Activated CD8-positive, alpha-beta memory T cell treated with anti-CD3 and anti-CD28 coated beads for 36 hours (primary cell): ENCODE data around the gene PTPRM. TPM values are rescaled to one million over a fixed set of nuclear protein-coding genes. Genes with fewer than 3 reads are reported as not detected.
"Not testable (repeated sequence)": the region's sequence is repeated elsewhere in the genome, so short reads cannot be mapped to it uniquely, and the experiment has no call there.

ENCODE experiments used
- CTCF ChIA-PET: fragments of 350-600 bp; sonication (Branson Sonifier 250); formaldehyde crosslinking; loops from one replicate; lab custom pipeline; 2021; ENCODE audit warnings: antibody characterized with exemption; lab: Charles Lee
- POLR2A ChIA-PET: fragments of 350-600 bp; sonication (Branson Sonifier 250); formaldehyde crosslinking; loops from one replicate; lab custom pipeline; 2021; ENCODE audit warnings: antibody characterized with exemption; lab: Charles Lee
- total RNA-seq, 2 experiments: library from RNA; stranded (reverse); gene quantifications; one replicate each; pipeline ENCODE4 v1.2.3, GENCODE V29; 2021

Gene PTPRM
- total RNA-seq, 2 experiments from 2014 or later, result 3.5 to 4.1 TPM

GRCh38 chr18:8045160-8045883 is 478.2 kb downstream of the PTPRM start:
- CTCF ChIA-PET, result no interaction called here
- POLR2A ChIA-PET, result no interaction called here

- POLR2A ChIA-PET, result no interaction called here
- CTCF ChIA-PET, result no interaction called here
Observed at GRCh38 chr18:8045884-8046281, 478.8 kb downstream of the PTPRM start.

- POLR2A ChIA-PET, result no interaction called here
- CTCF ChIA-PET, result no interaction called here
Observed at GRCh38 chr18:8046441-8046840, 479.3 kb downstream of the PTPRM start.

GRCh38 chr18:8049147-8049546 is 482.0 kb downstream of the PTPRM start:
- CTCF ChIA-PET, result no interaction called here
- POLR2A ChIA-PET, result no interaction called here

GRCh38 chr18:8050616-8051329 is 483.7 kb downstream of the PTPRM start:
- POLR2A ChIA-PET, result no interaction called here
- CTCF ChIA-PET, result no interaction called here

GRCh38 chr18:8051453-8051852 is 484.3 kb downstream of the PTPRM start:
- ChIA-PET POLR2A (no interaction called here), CTCF (no interaction called here)

GRCh38 chr18:8052237-8052701 is 485.2 kb downstream of the PTPRM start:
- ChIA-PET POLR2A (no interaction called here), CTCF (no interaction called here)

GRCh38 chr18:8056723-8057122 is 489.6 kb downstream of the PTPRM start:
- ChIA-PET POLR2A (no interaction called here), CTCF (no interaction called here)

- CTCF ChIA-PET, POLR2A ChIA-PET: not testable (repeated sequence)
Observed at GRCh38 chr18:8063152-8063551, 496.0 kb downstream of the PTPRM start.

- CTCF ChIA-PET, result no interaction called here
- POLR2A ChIA-PET, result no interaction called here
Observed at GRCh38 chr18:8063733-8064132, 496.6 kb downstream of the PTPRM start.

GRCh38 chr18:8065284-8065683 is 498.2 kb downstream of the PTPRM start:
- ChIA-PET CTCF (interaction anchor here (1.2 kb wide), 1 partner anchor 18 kb away, joined by 3 read pairs; no protein-coding TSS in a partner anchor), POLR2A (no interaction called here)

GRCh38 chr18:8065773-8066172 is 498.7 kb downstream of the PTPRM start:
- POLR2A ChIA-PET, result no interaction called here
- CTCF ChIA-PET, result no interaction called here

GRCh38 chr18:8069708-8070107 is 502.6 kb downstream of the PTPRM start:
- ChIA-PET POLR2A (no interaction called here), CTCF (no interaction called here)

GRCh38 chr18:8073167-8073566 is 506.1 kb downstream of the PTPRM start:
- CTCF ChIA-PET, result no interaction called here
- POLR2A ChIA-PET, result no interaction called here

- POLR2A ChIA-PET, result no interaction called here
- CTCF ChIA-PET, result no interaction called here
Observed at GRCh38 chr18:8080092-8080491, 513.0 kb downstream of the PTPRM start.

GRCh38 chr18:8081267-8081666 is 514.2 kb downstream of the PTPRM start:
- ChIA-PET CTCF (no interaction called here), POLR2A (no interaction called here)

GRCh38 chr18:8081872-8082553 is 514.9 kb downstream of the PTPRM start:
- ChIA-PET POLR2A (no interaction called here), CTCF (no interaction called here)

GRCh38 chr18:8084160-8084559 is 517.0 kb downstream of the PTPRM start:
- ChIA-PET POLR2A (no interaction called here), CTCF (interaction anchor here (1.2 kb wide), 1 partner anchor 19 kb away, joined by 3 read pairs; no protein-coding TSS in a partner anchor)

- POLR2A ChIA-PET, result no interaction called here
- CTCF ChIA-PET, result no interaction called here
Observed at GRCh38 chr18:8088626-8089025, 521.5 kb downstream of the PTPRM start.

- CTCF ChIA-PET, result no interaction called here
- POLR2A ChIA-PET, result no interaction called here
Observed at GRCh38 chr18:8091035-8091434, 523.9 kb downstream of the PTPRM start.
